ENCODE measurements around the gene TMEM87A.

Gene TMEM87A

GRCh38 chr15:42287931-42288330, 14.7 kb upstream of the TMEM87A start:
- Histone ChIP-seq H3K4me2 (no peak overlapping the region), H3K4me1 (no peaks in the 10 kb centered on the region), H3K9ac (no peak overlapping the region), H3K9me3 (replicated peaks in 1 of 11) (no peaks in the 10 kb centered on the region), H3K27ac (no peak overlapping the region), H4K20me1 (no peaks in the 10 kb centered on the region; a peak in 1 of 22 replicates), H3K4me3 (no peak overlapping the region), H3K36me3 (peaks cover 44 to 98% (median 80%) of the 10 kb centered on the region in 11 experiments), H3K27me3 (no peaks in the 10 kb centered on the region)
- TF ChIP-seq Cebpa-rat (IDR thresholded peaks at IDR 0.05) = no peak

GRCh38 chr15:42286445-42287029, 13.3 kb upstream of the TMEM87A start:
- H3K27me3 ChIP-seq = no peaks in the 10 kb centered on the region
- no peaks in the 10 kb centered on the region for H3K9me3 ChIP-seq (replicated peaks in 1 of 11)
- H3K4me2 ChIP-seq = no peak overlapping the region
- H3K36me3 ChIP-seq = peaks cover 34 to 98% (median 78%) of the 10 kb centered on the region in 11 experiments
- H4K20me1 ChIP-seq = no peaks in the 10 kb centered on the region; a peak in 1 of 22 replicates
- no peaks in the 10 kb centered on the region for H3K4me1 ChIP-seq
- peak in 1 of 11 experiments; percentile 27; a peak in 1 of 22 replicates for TF ChIP-seq Cebpa-rat (IDR thresholded peaks at IDR 0.05)
- H3K4me3 ChIP-seq = no peak overlapping the region
- no peak overlapping the region for H3K9ac ChIP-seq
- no peak overlapping the region for H3K27ac ChIP-seq

GRCh38 chr15:42285034-42285433, 11.8 kb upstream of the TMEM87A start:
- H3K27ac ChIP-seq = no peak overlapping the region
- H3K9ac ChIP-seq = no peak overlapping the region
- no peak overlapping the region for H3K4me3 ChIP-seq
- no peak overlapping the region for H3K4me2 ChIP-seq
- TF ChIP-seq Cebpa-rat (IDR thresholded peaks at IDR 0.05) = no peak
- H3K4me1 ChIP-seq = no peaks in the 10 kb centered on the region
- peaks cover 41 to 98% (median 79%) of the 10 kb centered on the region in 11 experiments for H3K36me3 ChIP-seq
- H3K9me3 ChIP-seq (replicated peaks in 1 of 11) = no peaks in the 10 kb centered on the region
- no peaks in the 10 kb centered on the region; a peak in 1 of 22 replicates for H4K20me1 ChIP-seq
- H3K27me3 ChIP-seq = no peaks in the 10 kb centered on the region

GRCh38 chr15:42284551-42284950, 11.3 kb upstream of the TMEM87A start:
- no peak for TF ChIP-seq Cebpa-rat (IDR thresholded peaks at IDR 0.05)
- Histone ChIP-seq H3K27me3 (no peaks in the 10 kb centered on the region), H3K9ac (no peak overlapping the region), H3K27ac (no peak overlapping the region; a peak in 1 of 22 replicates), H3K36me3 (peaks cover 37 to 98% (median 79%) of the 10 kb centered on the region in 11 experiments), H3K4me2 (no peak overlapping the region), H3K4me1 (no peaks in the 10 kb centered on the region), H3K9me3 (replicated peaks in 1 of 11) (no peaks in the 10 kb centered on the region), H3K4me3 (no peak overlapping the region), H4K20me1 (no peaks in the 10 kb centered on the region; a peak in 1 of 22 replicates)

GRCh38 chr15:42283671-42284070, 10.4 kb upstream of the TMEM87A start:
- no peak overlapping the region for H3K4me3 ChIP-seq
- no peak overlapping the region for H3K27ac ChIP-seq
- no peak for TF ChIP-seq Cebpa-rat (IDR thresholded peaks at IDR 0.05)
- H4K20me1 ChIP-seq = no peaks in the 10 kb centered on the region; a peak in 1 of 22 replicates
- no peaks in the 10 kb centered on the region for H3K4me1 ChIP-seq
- H3K9ac ChIP-seq = no peak overlapping the region
- H3K27me3 ChIP-seq = no peaks in the 10 kb centered on the region
- no peak overlapping the region for H3K4me2 ChIP-seq
- H3K36me3 ChIP-seq = peaks cover 36 to 98% (median 79%) of the 10 kb centered on the region in 11 experiments
- no peaks in the 10 kb centered on the region for H3K9me3 ChIP-seq (replicated peaks in 1 of 11)

GRCh38 chr15:42282926-42283325, 9.7 kb upstream of the TMEM87A start:
- Histone ChIP-seq H4K20me1 (no peaks in the 10 kb centered on the region; a peak in 1 of 22 replicates), H3K36me3 (peaks cover 36 to 98% (median 79%) of the 10 kb centered on the region in 11 experiments), H3K27ac (no peak overlapping the region), H3K27me3 (no peaks in the 10 kb centered on the region), H3K4me3 (no peak overlapping the region), H3K9me3 (replicated peaks in 1 of 11) (no peaks in the 10 kb centered on the region), H3K9ac (no peak overlapping the region), H3K4me2 (no peak overlapping the region), H3K4me1 (no peaks in the 10 kb centered on the region)
- TF ChIP-seq Cebpa-rat (IDR thresholded peaks at IDR 0.05) = no peak

GRCh38 chr15:42282344-42282743, 9.1 kb upstream of the TMEM87A start:
- Histone ChIP-seq H3K4me3 (no peak overlapping the region), H3K9me3 (replicated peaks in 1 of 11) (no peaks in the 10 kb centered on the region), H3K27me3 (no peaks in the 10 kb centered on the region), H3K27ac (no peak overlapping the region), H4K20me1 (no peaks in the 10 kb centered on the region; a peak in 1 of 22 replicates), H3K4me2 (no peak overlapping the region), H3K36me3 (peaks cover 32 to 97% (median 77%) of the 10 kb centered on the region in 11 experiments), H3K9ac (no peak overlapping the region), H3K4me1 (no peaks in the 10 kb centered on the region)
- TF ChIP-seq Cebpa-rat (IDR thresholded peaks at IDR 0.05) = no peak

- Histone ChIP-seq H3K27me3 (no peaks in the 10 kb centered on the region), H3K36me3 (peaks cover 28 to 77% (median 67%) of the 10 kb centered on the region in 11 experiments), H3K9ac (no peak overlapping the region), H3K27ac (no peak overlapping the region), H3K4me2 (no peak overlapping the region), H3K4me3 (no peak overlapping the region), H3K4me1 (peaks cover 13 to 22% (median 18%) of the 10 kb centered on the region in 10 experiments; a peak in 19 of 20 replicates), H4K20me1 (no peaks in the 10 kb centered on the region; a peak in 1 of 22 replicates), H3K9me3 (replicated peaks in 1 of 11) (no peaks in the 10 kb centered on the region)
- TF ChIP-seq Cebpa-rat (IDR thresholded peaks at IDR 0.05) = no peak
These were observed 6.0 kb upstream of the TMEM87A start for GRCh38 chr15:42279234-42279723.

- TF ChIP-seq Cebpa-rat (IDR thresholded peaks at IDR 0.05) = no peak
- Histone ChIP-seq H3K9me3 (replicated peaks in 1 of 11) (no peaks in the 10 kb centered on the region), H3K4me3 (no peak overlapping the region), H4K20me1 (peaks cover 0 to 11% (median 11%) of the 10 kb centered on the region in 11 experiments; a peak in 9 of 22 replicates), H3K27me3 (no peaks in the 10 kb centered on the region), H3K27ac (no peak overlapping the region), H3K36me3 (peaks cover 19 to 52% (median 43%) of the 10 kb centered on the region in 11 experiments), H3K4me1 (peaks cover 15 to 30% (median 23%) of the 10 kb centered on the region in 10 experiments; a peak in 19 of 20 replicates), H3K9ac (no peak overlapping the region), H3K4me2 (peak overlapping the region in 2 of 11 experiments; percentile 97 to 100; a peak in 4 of 22 replicates)
These were observed 3.5 kb upstream of the TMEM87A start for GRCh38 chr15:42276762-42277161.
